Right lobe of liver (tissue), 6 donors: ENCODE measurements around the gene OTOA. TPM values are rescaled to one million over a fixed set of nuclear protein-coding genes. Genes with fewer than 3 reads are reported as not detected.
"Not testable (repeated sequence)": the region's sequence is repeated elsewhere in the genome, so short reads cannot be mapped to it uniquely, and the experiment has no call there.

ENCODE experiments used
- ATAC-seq, 4 donors: fragments of 200-7000 bp; cut with Tn5 transposase; one replicate each; pipeline ENCODE4 v1.9.1; 2020; ENCODE audit warnings: mild to moderate bottlenecking in 4 of 4, moderate library complexity in 4 of 4
- DNase-seq, 3 donors: peaks; one replicate each; pipeline ENCODE4 v3.0.0-alpha.2; 2020
- H3K27ac ChIP-seq, 3 donors: fragments of 200-600 bp; one replicate each; pipeline ENCODE4 v1.8.0; 2022
- H3K27me3 ChIP-seq, 2 donors: fragments of 200-600 bp; one replicate each; pipeline ENCODE4 v1.8.0; 2022
- H3K36me3 ChIP-seq, 4 donors: fragments of 200-600 bp; sonication (generic) in 1 of 4; one replicate each; pipeline versions ENCODE4 v1.5.1 to v1.8.0; 2017 to 2022; ENCODE audit warnings: control low read depth in 1 of 4
- H3K4me1 ChIP-seq, 4 donors: fragments of 200-600 bp; sonication (generic) in 1 of 4; one replicate each; pipeline versions ENCODE4 v1.5.1 to v1.8.0; 2017 to 2022; ENCODE audit warnings: control low read depth in 1 of 4
- H3K4me3 ChIP-seq, 3 donors: fragments of 200-600 bp; one replicate each; pipeline ENCODE4 v1.8.0; 2022
- H3K9me3 ChIP-seq, 4 donors: fragments of 200-600 bp; sonication (generic) in 1 of 4; one replicate each; pipeline versions ENCODE4 v1.5.1 to v1.8.0; 2017 to 2022; ENCODE audit warnings: control low read depth in 1 of 4
- CTCF ChIP-seq, 4 donors: fragments of 200-600 bp in 3 of 4; fragments of 450-650 bp in 1 of 4; IDR thresholded peaks; one replicate each; pipeline versions ENCODE4 v1.5.1 to v1.8.0; 2016 to 2022; ENCODE audit warnings: antibody characterized with exemption in 4 of 4, mild to moderate bottlenecking in 2 of 4
- POLR2A ChIP-seq: fragments of 450-650 bp; IDR thresholded peaks from one replicate; pipeline ENCODE4 v1.6.1; 2017; ENCODE audit warnings: antibody characterized with exemption, mild to moderate bottlenecking
- WGBS: methylation state at CpG from one replicate; pipeline ENCODE4 v1.1.6; 2018; ENCODE audit warnings: low coverage, low lambda C conversion rate; ENCODE audit not compliant: insufficient coverage; ENCODE audit errors: missing lambda C conversion rate; 5-methylcytosine and 5-hydroxymethylcytosine counted together
- intact Hi-C, 2 donors: fragments of 100-400 bp; cut with DNase I; formaldehyde crosslinking; loops; one replicate each; pipeline versions ENCODE4 v1.11.2 to v1.14.1; 2022
- total RNA-seq, 6 experiments: library from RNA; depleted of rRNA in 2 of 6; stranded (reverse); fragments of >200 nt in 2 of 6; fragmentation: NEBNext Ultra II Directional in 3 of 6; extraction: Animal tissue kit (Norgen Biotek cat#: 25700) in 3 of 6; gene quantifications; one replicate each; pipeline versions ENCODE4 v1.1.0 to v1.2.4, GENCODE V29; 2016 to 2023
- donor health status: DM: no; HTN: yes; CAD: no.
- donor health status: DM: no; HTN: no; CAD: no.
- donor health status: DM: no; HTN: no; CAD: no.
- donor health status: DM: no; HTN: yes; CAD: no.
- donor health status: DM: no; HTN: yes; CAD: no.

OTOA gene
- total RNA-seq, 6 experiments from 2014 or later: 0.12 to 0.25 (median 0.17) TPM; not detected in 2

GRCh38 chr16:21708533-21709115, 44.9 kb downstream of the OTOA start:
- DNase-seq: peak in 2 of 3 donors; percentile 39 to 72
- intact Hi-C loops: no loop called here
- 4% methylated on average over 10 of the region's 10 CpGs for WGBS

GRCh38 chr16:21710938-21711337, 47.2 kb downstream of the OTOA start:
- Histone ChIP-seq H3K9me3 (no peaks in the 10 kb centered on the region), H3K36me3 (no peaks in the 10 kb centered on the region), H3K27me3 (no peaks in the 10 kb centered on the region), H3K4me1 (no peaks in the 10 kb centered on the region), H3K27ac (no peak overlapping the region), H3K4me3 (no peak overlapping the region)
- TF ChIP-seq CTCF (IDR thresholded peaks at IDR 0.05) (no peak), POLR2A (no peak)
- 53% methylated on average over 2 of the region's 4 CpGs for WGBS
- ATAC-seq (no peak), DNase-seq (no peak)
- intact Hi-C loops: loop anchor here in 1 of 2 donors (10.0 kb wide), 1 partner anchor 126 kb away; no protein-coding TSS in a partner anchor

More at GRCh38 chr16:21708533-21709115, 44.9 kb downstream of the OTOA start:
- Histone ChIP-seq H3K4me3 (no peak overlapping the region), H3K36me3 (no peaks in the 10 kb centered on the region), H3K27ac (no peak overlapping the region), H3K4me1 (no peaks in the 10 kb centered on the region), H3K27me3 (no peaks in the 10 kb centered on the region), H3K9me3 (no peaks in the 10 kb centered on the region)
- peak; percentile 78 to 94 (median 84) for ATAC-seq
- peak; percentile 80 to 87 (median 85) for TF ChIP-seq CTCF (IDR thresholded peaks at IDR 0.05)
- no peak for TF ChIP-seq POLR2A

- no peak for ATAC-seq
- Histone ChIP-seq H3K36me3 (no peaks in the 10 kb centered on the region), H3K9me3 (no peaks in the 10 kb centered on the region), H3K4me1 (no peaks in the 10 kb centered on the region), H3K4me3 (no peak overlapping the region), H3K27me3 (no peaks in the 10 kb centered on the region), H3K27ac (no peak overlapping the region)
- 77% methylated on average over 3 of the region's 5 CpGs for WGBS
- DNase-seq: no peak
- intact Hi-C loops: loop anchor here in 1 of 2 donors (10.0 kb wide), 1 partner anchor 129 kb away; no protein-coding TSS in a partner anchor
- TF ChIP-seq CTCF (IDR thresholded peaks at IDR 0.05): no peak
Measured at GRCh38 chr16:21713549-21714368, 50.0 kb downstream of the OTOA start.

- H3K36me3 ChIP-seq, H3K27me3 ChIP-seq, H3K27ac ChIP-seq, H3K9me3 ChIP-seq, H3K4me3 ChIP-seq, ATAC-seq, DNase-seq, H3K4me1 ChIP-seq: not testable (repeated sequence)
- intact Hi-C loops: loop anchor here in 1 of 2 donors (10.0 kb wide), 1 partner anchor 129 kb away; no protein-coding TSS in a partner anchor
Measured at GRCh38 chr16:21714369-21714618, 50.5 kb downstream of the OTOA start.

- no peak for ATAC-seq
- intact Hi-C loops: loop anchor here in 1 of 2 donors (10.0 kb wide), 1 partner anchor 133 kb away; no protein-coding TSS in a partner anchor
- H3K36me3 ChIP-seq: no peaks in the 10 kb centered on the region
- 46% methylated on average over 6 of the region's 10 CpGs for WGBS
- no peaks in the 10 kb centered on the region for H3K27me3 ChIP-seq
- H3K27ac ChIP-seq: no peak overlapping the region
- H3K4me1 ChIP-seq: no peaks in the 10 kb centered on the region
- no peaks in the 10 kb centered on the region for H3K9me3 ChIP-seq
- no peak overlapping the region for H3K4me3 ChIP-seq
- no peak for DNase-seq
- TF ChIP-seq CTCF (IDR thresholded peaks at IDR 0.05): no peak
- no peak for TF ChIP-seq POLR2A
Measured at GRCh38 chr16:21717608-21718007, 53.8 kb downstream of the OTOA start.
